Vagina (tissue), 2 donors: ENCODE results near the gene C1orf21. TPM values are rescaled to one million over a fixed set of nuclear protein-coding genes. Genes with fewer than 3 reads are reported as not detected.

Experiments
- DNase-seq, 2 donors: peaks; one replicate each; pipeline ENCODE4 v3.0.0-alpha.2; 2017; ENCODE audit errors: extremely low spot score in 2 of 2
- H3K27ac ChIP-seq: fragments of 200-600 bp; sonication (generic); one replicate; pipeline ENCODE4 v1.5.1; 2019
- H3K27me3 ChIP-seq: fragments of 200-600 bp; sonication (generic); one replicate; pipeline ENCODE4 v1.5.1; 2019
- H3K36me3 ChIP-seq, 2 donors: fragments of 200-600 bp; sonication (generic); one replicate each; pipeline ENCODE4 v1.5.1; 2017 to 2019
- H3K4me1 ChIP-seq: fragments of 200-600 bp; sonication (generic); one replicate; pipeline ENCODE4 v1.5.1; 2019
- H3K4me3 ChIP-seq, 2 donors: fragments of 200-600 bp; sonication (generic); 1 replicate in 1 of 2; 2 replicates in 1 of 2; pipeline ENCODE4 v1.5.1; 2016 to 2019
- H3K9me3 ChIP-seq: fragments of 200-600 bp; sonication (generic); one replicate; pipeline ENCODE4 v1.5.1; 2019
- POLR2A ChIP-seq, 2 donors: fragments of 450-650 bp; IDR thresholded peaks; one replicate each; pipeline ENCODE4 v1.6.1; 2017; ENCODE audit warnings: antibody characterized with exemption in 2 of 2, mild to moderate bottlenecking in 2 of 2, moderate library complexity in 2 of 2
- POLR2AphosphoS5 ChIP-seq, 2 donors: sonication (generic); formaldehyde crosslinking; IDR thresholded peaks; one replicate each; pipeline ENCODE4 v1.9.0; 2017; ENCODE audit warnings: antibody characterized with exemption in 2 of 2, mild to moderate bottlenecking in 2 of 2, low read depth in 1 of 2; ENCODE audit not compliant: insufficient read depth in 1 of 2
- intact Hi-C: fragments of 100-400 bp; cut with DNase I; formaldehyde crosslinking; loops from one replicate; pipeline ENCODE4 v1.15.1; 2023
- total RNA-seq: library from RNA; depleted of rRNA; stranded (reverse); fragments of >200 nt; gene quantifications from one replicate; pipeline ENCODE4 v1.2.3, GENCODE V29; 2016
- TF ChIP-seq, protein P1 (sequence below), 3 experiments: fragments of 450-650 bp in 2 of 3; fragments of 200-600 bp in 1 of 3; sonication (generic) in 1 of 3; IDR thresholded peaks; one replicate each; pipeline ENCODE4 v1.5.1; 2017 to 2019; ENCODE audit warnings: antibody characterized with exemption in 3 of 3, mild to moderate bottlenecking in 2 of 3, moderate library complexity in 2 of 3

Gene C1orf21
- total RNA-seq, 1 donor from 2014 or later: 24.1 TPM

DNA sequence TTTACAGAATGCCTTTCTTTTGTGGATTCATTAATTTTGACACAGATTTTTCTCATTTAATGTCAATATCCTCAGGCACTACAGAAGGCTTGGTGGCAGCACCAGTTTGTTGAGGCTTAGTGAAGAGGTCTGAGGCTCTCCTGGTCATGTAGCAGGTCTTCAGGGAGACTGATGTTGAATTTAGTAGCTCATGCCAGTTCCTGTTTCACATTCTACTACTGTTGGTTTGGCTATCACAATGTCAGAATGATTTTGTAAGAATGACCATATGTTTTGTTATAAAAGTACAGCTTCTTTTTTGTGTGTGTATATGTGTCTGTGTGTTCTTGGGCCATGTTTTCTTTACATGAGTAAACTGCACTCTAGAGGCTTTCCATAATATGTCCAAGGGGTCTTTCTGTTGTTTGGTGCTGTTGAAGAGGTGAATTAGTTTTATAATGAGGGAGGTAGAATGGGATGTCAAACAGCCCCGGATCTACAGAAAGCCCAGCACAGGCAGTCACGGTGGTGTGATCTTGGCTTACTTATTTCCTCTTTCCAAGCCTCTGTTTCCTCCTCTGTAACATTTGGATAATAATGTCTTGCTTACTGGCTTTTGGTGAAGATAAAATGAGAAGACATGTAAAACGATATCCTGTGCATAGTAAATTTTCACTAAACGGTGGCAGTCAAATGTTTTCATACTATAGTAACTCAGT, 32.0 kb downstream of the C1orf21 start:
- DNase-seq: no peak
- Histone ChIP-seq H3K9me3 (no peaks in the 10 kb centered on the region), H3K4me3 (no peak overlapping the region), H3K36me3 (no peaks in the 10 kb centered on the region), H3K4me1 (peaks cover 97% of the 10 kb centered on the region), H3K27ac (peak overlapping the region; percentile 66), H3K27me3 (no peaks in the 10 kb centered on the region)
- intact Hi-C loops: no loop called here
- TF ChIP-seq, protein P1, sequence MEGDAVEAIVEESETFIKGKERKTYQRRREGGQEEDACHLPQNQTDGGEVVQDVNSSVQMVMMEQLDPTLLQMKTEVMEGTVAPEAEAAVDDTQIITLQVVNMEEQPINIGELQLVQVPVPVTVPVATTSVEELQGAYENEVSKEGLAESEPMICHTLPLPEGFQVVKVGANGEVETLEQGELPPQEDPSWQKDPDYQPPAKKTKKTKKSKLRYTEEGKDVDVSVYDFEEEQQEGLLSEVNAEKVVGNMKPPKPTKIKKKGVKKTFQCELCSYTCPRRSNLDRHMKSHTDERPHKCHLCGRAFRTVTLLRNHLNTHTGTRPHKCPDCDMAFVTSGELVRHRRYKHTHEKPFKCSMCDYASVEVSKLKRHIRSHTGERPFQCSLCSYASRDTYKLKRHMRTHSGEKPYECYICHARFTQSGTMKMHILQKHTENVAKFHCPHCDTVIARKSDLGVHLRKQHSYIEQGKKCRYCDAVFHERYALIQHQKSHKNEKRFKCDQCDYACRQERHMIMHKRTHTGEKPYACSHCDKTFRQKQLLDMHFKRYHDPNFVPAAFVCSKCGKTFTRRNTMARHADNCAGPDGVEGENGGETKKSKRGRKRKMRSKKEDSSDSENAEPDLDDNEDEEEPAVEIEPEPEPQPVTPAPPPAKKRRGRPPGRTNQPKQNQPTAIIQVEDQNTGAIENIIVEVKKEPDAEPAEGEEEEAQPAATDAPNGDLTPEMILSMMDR (IDR thresholded peaks at IDR 0.05): no peak
- TF ChIP-seq POLR2AphosphoS5 (IDR thresholded peaks at IDR 0.05; ENCODE audit: insufficient read depth in 1 of 2, low read depth in 1 of 2) (no peak), POLR2A (IDR thresholded peaks at IDR 0.05) (no peak)

DNA sequence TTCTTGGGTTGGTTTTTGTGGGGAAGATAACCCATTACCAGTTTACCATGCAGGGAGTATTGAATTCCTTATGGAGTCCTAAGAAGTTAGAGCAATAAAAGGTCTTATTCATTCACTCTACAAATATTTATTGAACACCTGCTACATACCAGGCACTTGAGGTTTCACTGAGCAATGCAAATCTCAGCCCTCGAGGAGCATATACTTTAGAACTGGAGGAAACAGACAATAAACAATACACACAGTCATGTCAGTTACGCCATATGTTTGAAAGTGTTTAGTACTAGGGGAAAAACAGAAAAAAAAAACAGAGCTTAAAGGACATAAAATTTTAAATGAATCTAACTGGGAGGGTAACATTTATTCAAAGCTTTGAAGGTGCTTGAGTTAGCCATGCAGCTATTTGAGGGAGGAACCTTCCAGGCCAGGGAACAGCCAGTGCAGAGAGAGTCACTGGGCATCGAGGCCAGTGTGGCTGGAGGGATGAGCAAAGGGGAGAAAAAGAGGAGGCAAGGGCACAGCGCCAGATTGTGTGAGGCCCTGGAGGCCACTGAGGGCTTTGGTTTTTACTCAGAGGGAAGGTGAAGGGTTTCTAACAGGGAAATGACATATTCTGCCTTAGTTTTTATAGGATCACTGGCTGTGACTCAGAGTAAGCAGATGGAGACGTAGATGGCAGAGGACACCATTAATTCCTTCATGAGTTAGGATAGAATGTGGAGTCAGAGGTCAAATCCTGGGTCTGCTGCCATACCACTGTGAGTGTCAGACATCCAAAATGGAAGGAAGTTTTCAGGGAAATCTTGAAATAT, 32.7 kb downstream of the C1orf21 start:
- no peak for DNase-seq

DNA sequence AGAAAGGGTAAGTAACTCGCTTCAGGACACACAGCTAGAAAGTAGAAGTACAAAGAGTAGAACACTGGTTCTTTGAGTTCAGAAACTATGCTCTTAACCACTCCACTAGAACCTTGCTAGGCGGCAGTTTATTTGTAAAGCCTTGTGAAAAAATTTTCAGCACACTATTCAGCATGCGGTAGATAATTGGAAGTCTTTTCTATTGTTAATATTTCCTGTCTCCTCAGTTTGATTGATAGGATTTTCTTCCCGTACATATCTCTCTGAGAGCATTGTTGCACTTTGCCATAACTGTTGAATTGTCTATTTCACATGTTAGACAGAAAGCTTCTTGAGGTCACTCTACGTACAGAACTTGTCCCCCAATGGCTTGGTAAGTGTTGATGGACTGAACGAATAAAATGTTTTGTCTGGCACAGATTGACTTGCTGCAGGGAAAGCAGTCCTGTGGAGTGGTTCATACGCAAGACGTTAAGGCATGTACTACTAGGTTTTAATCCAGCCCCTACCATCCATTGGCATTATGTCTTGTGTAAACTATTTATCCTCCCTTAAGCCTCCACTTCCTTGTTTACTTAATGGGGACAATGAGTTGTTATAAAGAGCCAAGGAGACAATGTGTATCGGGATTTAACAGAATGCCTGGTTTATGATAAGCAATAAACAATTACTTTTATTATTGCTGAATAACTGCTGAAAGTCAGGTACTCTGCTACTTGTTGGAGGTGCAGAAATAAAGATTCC, 35.8 kb downstream of the C1orf21 start:
- no peaks in the 10 kb centered on the region for H3K27me3 ChIP-seq
- no peak overlapping the region for H3K4me3 ChIP-seq
- H3K36me3 ChIP-seq: no peaks in the 10 kb centered on the region
- H3K4me1 ChIP-seq: peaks cover 91% of the 10 kb centered on the region
- no peaks in the 10 kb centered on the region for H3K9me3 ChIP-seq
- no peak for TF ChIP-seq POLR2AphosphoS5 (IDR thresholded peaks at IDR 0.05; ENCODE audit: insufficient read depth in 1 of 2, low read depth in 1 of 2)
- TF ChIP-seq POLR2A (IDR thresholded peaks at IDR 0.05): no peak
- TF ChIP-seq, protein P1 (IDR thresholded peaks at IDR 0.05): no peak
- no peak for DNase-seq
- intact Hi-C loops: no loop called here
- H3K27ac ChIP-seq: no peak overlapping the region

More for the DNA sequence above, 32.7 kb downstream of the C1orf21 start:
- H3K4me1 ChIP-seq: peaks cover 97% of the 10 kb centered on the region
- H3K36me3 ChIP-seq: no peaks in the 10 kb centered on the region
- intact Hi-C loops: no loop called here
- H3K4me3 ChIP-seq: no peak overlapping the region
- H3K27ac ChIP-seq: peak overlapping the region; percentile 66
- H3K9me3 ChIP-seq: no peaks in the 10 kb centered on the region
- no peaks in the 10 kb centered on the region for H3K27me3 ChIP-seq
- peak in 1 of 2 donors; percentile 13 for TF ChIP-seq POLR2AphosphoS5 (IDR thresholded peaks at IDR 0.05; ENCODE audit: insufficient read depth in 1 of 2, low read depth in 1 of 2)
- TF ChIP-seq, protein P1 (IDR thresholded peaks at IDR 0.05): no peak

DNA sequence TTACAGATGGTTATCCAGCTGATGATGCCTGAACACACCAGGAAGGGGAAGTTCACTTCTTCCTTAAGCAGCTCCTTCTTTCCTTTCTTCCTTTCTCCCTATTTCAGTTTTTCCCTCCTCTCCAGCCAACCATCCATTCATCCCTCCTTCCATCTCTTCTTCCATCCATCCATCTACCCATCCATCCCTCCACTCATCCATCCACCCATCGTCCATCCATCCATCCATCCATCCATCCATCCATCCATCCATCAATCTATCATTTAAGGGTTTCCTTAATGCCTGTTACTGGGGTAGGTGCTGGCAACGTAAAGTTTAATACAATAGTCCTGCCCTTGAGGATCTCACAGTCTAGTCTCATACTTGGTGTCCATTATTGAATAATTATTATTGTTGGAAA, 36.8 kb downstream of the C1orf21 start:
- no peak overlapping the region for H3K27ac ChIP-seq
- H3K9me3 ChIP-seq: no peaks in the 10 kb centered on the region
- no peak for DNase-seq
- no peak overlapping the region for H3K4me3 ChIP-seq
- H3K36me3 ChIP-seq: no peaks in the 10 kb centered on the region
- TF ChIP-seq POLR2A (IDR thresholded peaks at IDR 0.05): no peak
- TF ChIP-seq POLR2AphosphoS5 (IDR thresholded peaks at IDR 0.05; ENCODE audit: insufficient read depth in 1 of 2, low read depth in 1 of 2): no peak
- TF ChIP-seq, protein P1 (IDR thresholded peaks at IDR 0.05): no peak
- H3K4me1 ChIP-seq: peaks cover 82% of the 10 kb centered on the region
- intact Hi-C loops: no loop called here
- H3K27me3 ChIP-seq: no peaks in the 10 kb centered on the region
